GM19043 (cell line): ENCODE data around the gene PRKCE.

Experiments used
- ATAC-seq: cut with Tn5 transposase; IDR thresholded peaks from one replicate; pipeline ENCODE4 v1.9.1; 2021; ENCODE audit warnings: low read depth; ENCODE audit not compliant: unreplicated experiment

Gene PRKCE

GRCh38 chr2:45799679-45800381, 148.4 kb downstream of the PRKCE start:
- ATAC-seq = no peak

GRCh38 chr2:45802499-45803138, 151.1 kb downstream of the PRKCE start:
- no peak for ATAC-seq

- no peak for ATAC-seq
Observed at GRCh38 chr2:45804987-45805755, 153.7 kb downstream of the PRKCE start.

GRCh38 chr2:45806563-45807358, 155.3 kb downstream of the PRKCE start:
- no peak for ATAC-seq

- ATAC-seq = no peak
Observed at GRCh38 chr2:45808294-45808800, 156.9 kb downstream of the PRKCE start.

- no peak for ATAC-seq
Observed at GRCh38 chr2:45809205-45809604, 157.7 kb downstream of the PRKCE start.

- no peak for ATAC-seq
Observed at GRCh38 chr2:45812011-45812500, 160.6 kb downstream of the PRKCE start.

- no peak for ATAC-seq
Observed at GRCh38 chr2:45813003-45813941, 161.8 kb downstream of the PRKCE start.

- ATAC-seq = no peak
Observed at GRCh38 chr2:45814488-45814887, 163.0 kb downstream of the PRKCE start.

GRCh38 chr2:45814951-45815621, 163.6 kb downstream of the PRKCE start:
- no peak for ATAC-seq

- ATAC-seq = no peak
Observed at GRCh38 chr2:45816272-45816671, 164.8 kb downstream of the PRKCE start.

- ATAC-seq = no peak
Observed at GRCh38 chr2:45818591-45818990, 167.1 kb downstream of the PRKCE start.

- no peak for ATAC-seq
Observed at GRCh38 chr2:45820048-45820447, 168.6 kb downstream of the PRKCE start.

GRCh38 chr2:45821558-45822271, 170.2 kb downstream of the PRKCE start:
- no peak for ATAC-seq

GRCh38 chr2:45822272-45822630, 170.8 kb downstream of the PRKCE start:
- no peak for ATAC-seq

- ATAC-seq = no peak
Observed at GRCh38 chr2:45823723-45824206, 172.3 kb downstream of the PRKCE start.

GRCh38 chr2:45825001-45825651, 173.7 kb downstream of the PRKCE start:
- no peak for ATAC-seq

- ATAC-seq = no peak
Observed at GRCh38 chr2:45826460-45826859, 175.0 kb downstream of the PRKCE start.
